HG03521 (cell line): ENCODE results near the gene BTBD6.

ENCODE experiments used
- ATAC-seq: cut with Tn5 transposase; IDR thresholded peaks from one replicate; pipeline ENCODE4 v1.9.1; 2021; ENCODE audit warnings: mild to moderate bottlenecking, moderate library complexity; ENCODE audit not compliant: unreplicated experiment

Gene BTBD6

GRCh38 chr14:105248368-105249181 lies at the start of gene BTBD6:
Gene BTBD6, plus strand, starts transcription at chr14:105248533. Its CDS starts 179 bp downstream, at chr14:105248712.
- ATAC-seq, result peak; percentile 77

- no peak for ATAC-seq
Measured at GRCh38 chr14:105198588-105198987, 49.7 kb upstream of the BTBD6 start.

- no peak for ATAC-seq
Measured at GRCh38 chr14:105199093-105199492, 49.2 kb upstream of the BTBD6 start.

- no peak for ATAC-seq
Measured at GRCh38 chr14:105200074-105200473, 48.3 kb upstream of the BTBD6 start.

GRCh38 chr14:105200641-105201040 lies 47.7 kb upstream of the BTBD6 start:
- ATAC-seq, result no peak

- ATAC-seq, result no peak
Measured at GRCh38 chr14:105201156-105201924, 47.0 kb upstream of the BTBD6 start.

GRCh38 chr14:105201925-105202513 lies 46.3 kb upstream of the BTBD6 start:
- no peak for ATAC-seq

- ATAC-seq, result no peak
Measured at GRCh38 chr14:105203057-105203531, 45.2 kb upstream of the BTBD6 start.

- ATAC-seq, result no peak
Measured at GRCh38 chr14:105203701-105204100, 44.6 kb upstream of the BTBD6 start.

GRCh38 chr14:105204206-105204930 lies 44.0 kb upstream of the BTBD6 start:
- ATAC-seq, result no peak

GRCh38 chr14:105204931-105205672 lies 43.2 kb upstream of the BTBD6 start:
- no peak for ATAC-seq

GRCh38 chr14:105205673-105206208 lies 42.6 kb upstream of the BTBD6 start:
- no peak for ATAC-seq

- no peak for ATAC-seq
Measured at GRCh38 chr14:105206873-105207272, 41.5 kb upstream of the BTBD6 start.

GRCh38 chr14:105207460-105207901 lies 40.9 kb upstream of the BTBD6 start:
- no peak for ATAC-seq

GRCh38 chr14:105207996-105208737 lies 40.2 kb upstream of the BTBD6 start:
- no peak for ATAC-seq

- ATAC-seq, result no peak
Measured at GRCh38 chr14:105208738-105209075, 39.6 kb upstream of the BTBD6 start.

GRCh38 chr14:105209091-105209490 lies 39.2 kb upstream of the BTBD6 start:
- no peak for ATAC-seq

- ATAC-seq, result no peak
Measured at GRCh38 chr14:105209646-105210045, 38.7 kb upstream of the BTBD6 start.
